ENCODE data around the gene FAM53A.

- TF ChIP-seq TCF12 (IDR thresholded peaks at IDR 0.05; ENCODE audit: low read depth) (no peak), CREB1 (IDR thresholded peaks at IDR 0.05; ENCODE audit: low read depth) (no peak), FOXM1 (IDR thresholded peaks at IDR 0.05; ENCODE audit: borderline replicate concordance, low read depth) (no peak), YY1 (IDR thresholded peaks at IDR 0.05; ENCODE audit: low read depth) (no peak), MAX (IDR thresholded peaks at IDR 0.05) (no peak), REST (IDR thresholded peaks at IDR 0.05; ENCODE audit: low read depth) (no peak), EP300 (IDR thresholded peaks at IDR 0.05; ENCODE audit: borderline replicate concordance) (no peak), TEAD4 (IDR thresholded peaks at IDR 0.05) (no peak), RAD21 (IDR thresholded peaks at IDR 0.05; ENCODE audit: low read depth) (no peak)
Measured at GRCh38 chr4:1717129-1718094, 33.3 kb upstream of the FAM53A start.
